Measurements from ENCODE around the gene ST3GAL5.

Gene ST3GAL5

GRCh38 chr2:85875350-85876050, 13.3 kb downstream of the ST3GAL5 start:
- TF ChIP-seq CTCF (IDR thresholded peaks at IDR 0.05; ENCODE audit: control extremely low read depth, extremely low read depth, low read depth, missing control alignments): no peak
- CTCF ChIA-PET: interaction anchor here (1.4 to 2.6 kb wide), 2 partner anchors 14 to 38 kb away, joined by 3 to 7 read pairs; partner anchors contain the start of gene ST3GAL5
- POLR2A ChIA-PET: no interaction called here
- DNase-seq (ENCODE audit: extremely low spot score): no peak

DNA sequence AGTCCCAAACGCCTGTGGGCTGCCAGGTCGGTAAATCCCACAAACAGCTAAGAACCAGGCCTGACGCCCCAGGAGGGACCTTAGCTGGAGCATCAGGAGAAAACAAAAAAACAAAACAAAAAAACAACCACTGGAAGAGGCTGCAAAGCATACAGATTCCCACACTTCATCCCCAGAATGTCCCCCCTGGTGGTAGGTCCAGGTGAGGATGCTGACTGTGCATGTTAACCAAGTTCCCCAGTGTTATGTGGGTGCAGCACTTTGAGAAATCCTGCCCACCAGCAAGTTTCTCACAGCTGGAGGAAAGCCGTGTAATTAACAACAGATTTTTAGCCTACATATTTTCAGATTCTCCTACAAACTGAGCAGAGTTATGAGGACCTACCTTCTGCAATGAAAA, 15.1 kb downstream of the ST3GAL5 start:
- CTCF ChIA-PET: interaction anchor here (1.2 kb wide), 1 partner anchor 9 kb away, joined by 3 read pairs; no protein-coding TSS in a partner anchor
- TF ChIP-seq CTCF (IDR thresholded peaks at IDR 0.05; ENCODE audit: control extremely low read depth, extremely low read depth, low read depth, missing control alignments): peak; percentile 12
- POLR2A ChIA-PET: no interaction called here
- no peak for DNase-seq (ENCODE audit: extremely low spot score)

GRCh38 chr2:85872536-85873161, 16.1 kb downstream of the ST3GAL5 start:
- DNase-seq (ENCODE audit: extremely low spot score): no peak
- no peak for TF ChIP-seq CTCF (IDR thresholded peaks at IDR 0.05; ENCODE audit: control extremely low read depth, extremely low read depth, low read depth, missing control alignments)
- ChIA-PET CTCF (interaction anchor here (1.1 to 1.9 kb wide), 2 partner anchors 14 to 46 kb away, joined by 3 to 8 read pairs; no protein-coding TSS in a partner anchor), POLR2A (no interaction called here)

DNA sequence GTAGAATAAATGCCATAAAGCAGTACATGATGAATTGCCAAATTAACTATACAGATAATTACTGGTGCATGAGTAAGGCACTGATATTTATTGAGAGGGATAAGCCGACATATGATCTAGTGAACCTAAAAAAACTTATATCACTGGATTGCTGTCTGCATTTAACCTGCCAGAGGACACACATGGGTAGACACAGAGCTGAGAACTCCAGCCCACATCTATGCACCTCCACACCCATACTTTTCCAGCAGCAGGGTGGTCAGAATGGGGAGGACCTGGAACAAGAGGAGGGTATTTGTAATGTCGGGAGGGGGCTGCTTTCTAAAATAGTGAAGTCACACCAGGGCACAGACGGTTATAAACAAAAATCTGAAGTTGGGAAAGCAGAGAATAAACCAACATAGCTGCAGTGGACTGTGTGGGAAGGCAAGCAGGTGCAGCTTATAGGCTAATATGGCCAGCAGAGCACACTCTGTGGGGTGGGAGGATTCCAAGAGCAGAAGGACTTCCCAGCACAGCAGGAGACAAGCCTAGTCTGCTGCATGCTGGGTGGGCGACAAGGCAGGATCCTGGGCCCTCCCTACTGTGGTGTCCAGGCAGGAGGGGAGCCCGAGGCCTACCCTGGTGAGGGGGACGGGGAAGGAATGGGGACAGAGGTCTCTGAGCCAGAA, 17.2 kb downstream of the ST3GAL5 start:
- TF ChIP-seq CTCF (IDR thresholded peaks at IDR 0.05; ENCODE audit: control extremely low read depth, extremely low read depth, low read depth, missing control alignments): no peak
- CTCF ChIA-PET: interaction anchor here (1.3 to 1.9 kb wide), 3 partner anchors 15 to 208 kb away, joined by 4 to 8 read pairs (median 5); partner anchors contain the start of gene ST3GAL5
- POLR2A ChIA-PET: no interaction called here
- DNase-seq (ENCODE audit: extremely low spot score): no peak

- no peak for TF ChIP-seq CTCF (IDR thresholded peaks at IDR 0.05; ENCODE audit: control extremely low read depth, extremely low read depth, low read depth, missing control alignments)
Observed at GRCh38 chr2:85868822-85869221, 20.0 kb downstream of the ST3GAL5 start.

GRCh38 chr2:85867556-85868292, 21.1 kb downstream of the ST3GAL5 start:
- no peak for TF ChIP-seq CTCF (IDR thresholded peaks at IDR 0.05; ENCODE audit: control extremely low read depth, extremely low read depth, low read depth, missing control alignments)
- ChIA-PET POLR2A (no interaction called here), CTCF (interaction anchor here (1.1 to 1.2 kb wide), 3 partner anchors 20 to 127 kb away, joined by 3 to 4 read pairs (median 3); no protein-coding TSS in a partner anchor)
- DNase-seq (ENCODE audit: extremely low spot score): no peak

More at GRCh38 chr2:85868822-85869221, 20.0 kb downstream of the ST3GAL5 start:
- ChIA-PET CTCF (interaction anchor here (1.2 to 1.3 kb wide), 2 partner anchors 19 to 41 kb away, joined by 3 to 4 read pairs; no protein-coding TSS in a partner anchor), POLR2A (no interaction called here)
- DNase-seq (ENCODE audit: extremely low spot score): no peak
